Fibroblast of lung (primary cell): Measurements from ENCODE around the gene TIPRL.

Experiments
- EZH2 ChIP-seq: IDR thresholded peaks from 2 replicates; pipeline ENCODE4 v1.5.1; 2012; ENCODE audit warnings: low read length, control low read depth, mild to moderate bottlenecking; ENCODE audit errors: missing control alignments
- TF ChIP-seq, protein P1 (sequence below), 2 donors: IDR thresholded peaks in 1 of 2; conservative IDR thresholded peaks in 1 of 2; 1 replicate in 1 of 2; 2 replicates in 1 of 2; pipeline ENCODE4 v1.5.1; 2011 to 2012; ENCODE audit warnings: low read length in 2 of 2, control low read depth in 1 of 2, inconsistent platforms in 1 of 2, low read depth in 1 of 2, mild to moderate bottlenecking in 1 of 2

DNA sequence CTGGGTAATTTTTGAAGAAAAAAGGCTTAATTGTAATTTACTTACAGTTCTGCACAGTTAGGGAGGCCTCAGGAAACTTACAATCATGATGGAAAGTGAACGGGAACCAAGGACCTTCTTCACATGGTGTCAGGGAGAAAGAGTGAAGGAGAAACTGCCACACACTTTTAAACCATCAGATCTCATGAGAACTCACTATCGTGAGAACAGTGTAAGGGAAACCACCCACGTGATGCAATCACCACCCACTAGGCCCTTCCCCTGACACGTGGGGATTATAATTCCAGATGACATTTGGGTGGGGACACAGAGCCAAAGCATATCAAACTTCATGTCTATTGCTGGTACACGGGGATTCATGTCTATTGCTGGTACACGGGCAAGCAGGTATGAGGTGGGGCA is 41.7 kb downstream of the TIPRL start:
- TF ChIP-seq, protein P1, sequence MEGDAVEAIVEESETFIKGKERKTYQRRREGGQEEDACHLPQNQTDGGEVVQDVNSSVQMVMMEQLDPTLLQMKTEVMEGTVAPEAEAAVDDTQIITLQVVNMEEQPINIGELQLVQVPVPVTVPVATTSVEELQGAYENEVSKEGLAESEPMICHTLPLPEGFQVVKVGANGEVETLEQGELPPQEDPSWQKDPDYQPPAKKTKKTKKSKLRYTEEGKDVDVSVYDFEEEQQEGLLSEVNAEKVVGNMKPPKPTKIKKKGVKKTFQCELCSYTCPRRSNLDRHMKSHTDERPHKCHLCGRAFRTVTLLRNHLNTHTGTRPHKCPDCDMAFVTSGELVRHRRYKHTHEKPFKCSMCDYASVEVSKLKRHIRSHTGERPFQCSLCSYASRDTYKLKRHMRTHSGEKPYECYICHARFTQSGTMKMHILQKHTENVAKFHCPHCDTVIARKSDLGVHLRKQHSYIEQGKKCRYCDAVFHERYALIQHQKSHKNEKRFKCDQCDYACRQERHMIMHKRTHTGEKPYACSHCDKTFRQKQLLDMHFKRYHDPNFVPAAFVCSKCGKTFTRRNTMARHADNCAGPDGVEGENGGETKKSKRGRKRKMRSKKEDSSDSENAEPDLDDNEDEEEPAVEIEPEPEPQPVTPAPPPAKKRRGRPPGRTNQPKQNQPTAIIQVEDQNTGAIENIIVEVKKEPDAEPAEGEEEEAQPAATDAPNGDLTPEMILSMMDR (conservative IDR thresholded peaks at IDR 0.05 in 1 of 2, IDR thresholded peaks at IDR 0.05 in 1 of 2; ENCODE audit: low read depth in 1 of 2, low read length in 2 of 2): no peak
- TF ChIP-seq EZH2: no peak
